K562 (cell line): ENCODE results near the gene LPXN. TPM values are rescaled to one million over a fixed set of nuclear protein-coding genes. Genes with fewer than 3 reads are reported as not detected.
A peak's percentile ranks its signal among the peaks of the same experiment; 100 is the strongest.

ENCODE experiments used
- CSDE1 ChIP-seq, 2 experiments: fragments of 450-650 bp; IDR thresholded peaks; 2 replicates each; pipeline ENCODE4 v1.6.1; 2016; ENCODE audit warnings: mild to moderate bottlenecking in 1 of 2
- EP300 ChIP-seq: IDR thresholded peaks from 2 replicates; pipeline ENCODE4 v1.6.1; 2012; ENCODE audit warnings: low read length, improper control_type of control experiment
- ETV1 ChIP-seq: fragments of 450-650 bp; conservative IDR thresholded peaks from 2 replicates; pipeline ENCODE4 v1.6.1; 2016; ENCODE audit warnings: missing genetic modification characterization, control low read depth, low read depth, missing compliant biosample characterization
- FOXJ3 ChIP-seq: sonication (generic); formaldehyde crosslinking; IDR thresholded peaks from 2 replicates; pipeline ENCODE4 v1.4.0; 2020; ENCODE audit warnings: mild to moderate bottlenecking, missing genetic modification reagents
- HLTF ChIP-seq: fragments of 450-650 bp; IDR thresholded peaks from 2 replicates; pipeline ENCODE4 v1.6.1; 2016
- ILF3 ChIP-seq: fragments of 450-650 bp; IDR thresholded peaks from 2 replicates; pipeline ENCODE4 v1.6.1; 2018; ENCODE audit warnings: antibody characterized with exemption, mild to moderate bottlenecking, moderate library complexity, borderline replicate concordance
- KDM1A ChIP-seq, 2 experiments: fragments of 450-650 bp; IDR thresholded peaks; 2 replicates each; pipeline ENCODE4 v1.6.1; 2016; ENCODE audit warnings: mild to moderate bottlenecking in 2 of 2
- MBD1 ChIP-seq: fragments of 250-450 bp; sonication (Bioruptor Pico); IDR thresholded peaks from 2 replicates; pipeline ENCODE4 v1.8.0; 2022; ENCODE audit warnings: inconsistent platforms
- MTA2 ChIP-seq: fragments of 450-650 bp; IDR thresholded peaks from 2 replicates; pipeline ENCODE4 v1.6.1; 2016; ENCODE audit warnings: low read depth
- MTA3 ChIP-seq: fragments of 450-650 bp; formaldehyde crosslinking; IDR thresholded peaks from 2 replicates; pipeline ENCODE4 v1.6.1; 2017; ENCODE audit warnings: mild to moderate bottlenecking, borderline replicate concordance
- NCOA1 ChIP-seq: fragments of 450-650 bp; IDR thresholded peaks from 2 replicates; pipeline ENCODE4 v1.6.1; 2016; ENCODE audit warnings: low read depth
- NFXL1 ChIP-seq: fragments of 450-650 bp; formaldehyde crosslinking; IDR thresholded peaks from 2 replicates; pipeline ENCODE4 v1.4.0; 2021; ENCODE audit warnings: mild to moderate bottlenecking
- NR2F6 ChIP-seq: fragments of 450-650 bp; formaldehyde crosslinking; IDR thresholded peaks from 2 replicates; pipeline ENCODE4 v1.4.0; 2020; ENCODE audit warnings: mild to moderate bottlenecking
- NR3C1 ChIP-seq: sonication (generic); formaldehyde crosslinking; IDR thresholded peaks from 2 replicates; pipeline ENCODE4 v1.8.1; 2022; ENCODE audit warnings: missing genetic modification reagents
- PHF8 ChIP-seq: fragments of 200-600 bp; sonication (generic); IDR thresholded peaks from 2 replicates; pipeline ENCODE4 v1.6.1; 2012; ENCODE audit warnings: mixed run types, mild to moderate bottlenecking, inconsistent platforms, low read length, moderate library complexity, borderline replicate concordance
- RB1 ChIP-seq: fragments of 450-650 bp; IDR thresholded peaks from 2 replicates; pipeline ENCODE4 v1.6.1; 2017; ENCODE audit warnings: low read depth, mild to moderate bottlenecking
- RCOR1 ChIP-seq, 2 experiments: IDR thresholded peaks; 2 replicates each; pipeline ENCODE4 v1.6.1; 2012; ENCODE audit warnings: low read depth in 2 of 2, low read length in 2 of 2, borderline replicate concordance in 1 of 2, improper control_type of control experiment in 1 of 2
- SIN3A ChIP-seq, 2 experiments: fragments of 150-350 bp in 1 of 2; IDR thresholded peaks; 2 replicates each; pipeline ENCODE4 v1.6.1; 2011 to 2016; ENCODE audit warnings: borderline replicate concordance in 2 of 2, low read depth in 2 of 2, low read length in 2 of 2, mild to moderate bottlenecking in 2 of 2, moderate library complexity in 2 of 2; ENCODE audit not compliant: control insufficient read depth in 1 of 2
- SOX6 ChIP-seq: fragments of 450-650 bp; IDR thresholded peaks from 2 replicates; pipeline ENCODE4 v1.6.1; 2014; ENCODE audit warnings: mild to moderate bottlenecking
- TAF1 ChIP-seq: IDR thresholded peaks from 2 replicates; pipeline ENCODE4 v1.6.1; 2011; ENCODE audit warnings: mild to moderate bottlenecking, low read length, moderate library complexity; ENCODE audit not compliant: insufficient read depth, control insufficient read depth, severe bottlenecking; ENCODE audit errors: extremely low read depth
- TCF15 ChIP-seq: fragments of 250-450 bp; sonication (Bioruptor Pico); IDR thresholded peaks from 2 replicates; pipeline ENCODE4 v1.8.0; 2022; ENCODE audit warnings: moderate library complexity, mild to moderate bottlenecking, inconsistent platforms
- U2AF2 ChIP-seq: fragments of 200-400 bp; formaldehyde crosslinking; optimal IDR thresholded peaks from 2 replicates; pipeline ENCODE3; 2017; ENCODE audit warnings: low read depth, mild to moderate bottlenecking, low read length
- XRCC4 ChIP-seq: IDR thresholded peaks from one replicate; pipeline ENCODE4 v1.6.1; 2011; ENCODE audit not compliant: insufficient read depth, insufficient read length; ENCODE audit errors: extremely low read depth
- ZBTB8A ChIP-seq: fragments of 450-650 bp; IDR thresholded peaks from 2 replicates; pipeline ENCODE4 v1.6.1; 2018; ENCODE audit warnings: mild to moderate bottlenecking, moderate library complexity; ENCODE audit not compliant: partially characterized antibody
- ZNF12 ChIP-seq: sonication (generic); formaldehyde crosslinking; IDR thresholded peaks from 2 replicates; pipeline ENCODE4 v1.4.0; 2020; ENCODE audit warnings: mild to moderate bottlenecking, missing genetic modification reagents
- ZNF24 ChIP-seq: fragments of 450-650 bp; IDR thresholded peaks from 2 replicates; pipeline ENCODE4 v1.6.1; 2016
- ZNF311 ChIP-seq: fragments of 250-450 bp; sonication (Bioruptor Pico); IDR thresholded peaks from 2 replicates; pipeline ENCODE4 v1.4.0; 2020; ENCODE audit warnings: mild to moderate bottlenecking, moderate library complexity
- ZNF316 ChIP-seq: fragments of 450-650 bp; IDR thresholded peaks from 2 replicates; pipeline ENCODE4 v1.6.1; 2016
- ZSCAN32 ChIP-seq: fragments of 450-650 bp; formaldehyde crosslinking; IDR thresholded peaks from 2 replicates; pipeline ENCODE4 v1.4.0; 2020; ENCODE audit warnings: mild to moderate bottlenecking, moderate library complexity
- polyA plus RNA-seq, 8 experiments: library from polyadenylated mRNA; depleted of rRNA in 4 of 8; stranded (reverse) in 5 of 8; unstranded in 3 of 8; fragments of >200 nt; fragmentation: Nextera tagmentation in 2 of 8; fragmentation: Illumina TruSeq in 1 of 8; extraction: Ambion mirVana in 2 of 8; extraction: Trizol in 1 of 8; gene quantifications; 2 replicates each; pipeline versions ENCODE4 v1.2.1 to v1.2.3, GENCODE V29; 2011 to 2014; ENCODE audit warnings: inconsistent platforms in 1 of 8, missing spikeins in 1 of 8
- total RNA-seq, 7 experiments: library from RNA; depleted of rRNA in 6 of 7; stranded (reverse); fragments of >200 nt in 6 of 7; fragmentation: Illumina TruSeq in 2 of 7; extraction: Trizol in 2 of 7; gene quantifications; 2 replicates each; pipeline versions ENCODE4 v1.2.1 to v1.2.3, GENCODE V29; 2011 to 2021; ENCODE audit warnings: low replicate concordance in 1 of 7

Gene LPXN
- total and polyA plus RNA-seq, 9 of the 15 experiments (the other 6 are each of a cell fraction or from before 2014, with no cell fraction given): 0.73 to 3.1 (median 2.0) TPM

DNA sequence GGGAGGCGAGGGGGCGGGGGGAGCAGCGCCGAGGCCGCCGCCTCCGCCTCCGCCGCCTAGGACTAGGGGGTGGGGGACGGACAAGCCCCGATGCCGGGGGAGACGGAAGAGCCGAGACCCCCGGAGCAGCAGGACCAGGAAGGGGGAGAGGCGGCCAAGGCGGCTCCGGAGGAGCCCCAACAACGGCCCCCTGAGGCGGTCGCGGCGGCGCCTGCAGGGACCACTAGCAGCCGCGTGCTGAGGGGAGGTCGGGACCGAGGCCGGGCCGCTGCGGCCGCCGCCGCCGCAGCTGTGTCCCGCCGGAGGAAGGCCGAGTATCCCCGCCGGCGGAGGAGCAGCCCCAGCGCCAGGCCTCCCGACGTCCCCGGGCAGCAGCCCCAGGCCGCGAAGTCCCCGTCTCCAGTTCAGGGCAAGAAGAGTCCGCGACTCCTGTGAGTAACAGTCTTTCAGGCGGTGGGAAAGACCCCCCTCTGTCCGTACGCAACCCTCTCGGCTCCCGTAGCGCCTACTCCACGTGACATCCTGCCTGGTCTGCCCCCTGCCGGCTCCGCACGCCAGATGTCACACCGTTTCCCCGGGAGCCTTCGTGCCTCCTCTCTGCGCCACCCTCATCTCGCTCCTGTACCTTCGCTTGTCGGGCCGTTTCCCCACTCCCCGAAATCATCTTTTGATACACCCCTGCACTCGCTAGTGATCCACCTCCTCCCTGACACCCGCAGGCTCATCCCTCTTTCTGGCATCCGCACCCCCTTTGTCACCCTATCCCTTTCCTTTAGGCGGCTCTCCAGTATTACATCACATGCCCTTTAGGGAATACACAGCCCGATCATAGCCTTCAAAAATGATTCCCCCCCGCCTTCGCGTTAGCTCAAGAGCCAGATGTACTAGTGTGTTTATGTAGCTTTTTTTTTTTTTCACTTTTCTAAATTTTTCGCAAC lies 3.8 kb upstream of the LPXN start (continued):
- TF ChIP-seq ZBTB8A (no peak), NFXL1 (CRISPR knock-in tag) (no peak), ILF3 (no peak), NR3C1 (CRISPR knock-in tag) (no peak), RCOR1 (IDR thresholded peaks at IDR 0.05; ENCODE audit: borderline replicate concordance in 1 of 2, low read depth in 2 of 2, low read length in 2 of 2) (peak in 1 of 2 experiments; percentile 70; a peak in 2 of 4 replicates), HLTF (peak; percentile 97), KDM1A (IDR thresholded peaks at IDR 0.05) (peak in 1 of 2 experiments; percentile 46; a peak in 2 of 4 replicates), CSDE1 (IDR thresholded peaks at IDR 0.05) (peak in 1 of 2 experiments; percentile 65; a peak in 1 of 4 replicates), SOX6 (peak; percentile 70), U2AF2 (no peak), XRCC4 (no peak), TCF15 (CRISPR knock-in tag) (no peak), ZNF316 (peak; percentile 28), ZSCAN32 (CRISPR knock-in tag) (no peak), EP300 (peak; percentile 54; the same call in 1 of the 2 replicates), MTA2 (0 out of 2 replicates have a peak, but pooled peaks have one; percentile 47), NCOA1 (peak; percentile 67), ZNF12 (no peak), ZNF24 (0 out of 2 replicates have a peak, but pooled peaks have one; percentile 24), MBD1 (CRISPR knock-in tag) (no peak), PHF8 (peak; percentile 75; the same call in 1 of the 2 replicates), NR2F6 (CRISPR knock-in tag) (no peak), MTA3 (peak; percentile 99), FOXJ3 (CRISPR knock-in tag) (no peak), RB1 (peak; percentile 85), SIN3A (IDR thresholded peaks at IDR 0.05; ENCODE audit: borderline replicate concordance in 2 of 2, control insufficient read depth in 1 of 2, low read depth in 2 of 2, low read length in 2 of 2) (peak; percentile 89 to 92; a peak in 2 of 4 replicates), ZNF311 (CRISPR knock-in tag) (no peak), TAF1 (peak; percentile 91), ETV1 (peak; percentile 97)
